ENCODE measurements around the gene RELT.

Gene RELT, protein sequence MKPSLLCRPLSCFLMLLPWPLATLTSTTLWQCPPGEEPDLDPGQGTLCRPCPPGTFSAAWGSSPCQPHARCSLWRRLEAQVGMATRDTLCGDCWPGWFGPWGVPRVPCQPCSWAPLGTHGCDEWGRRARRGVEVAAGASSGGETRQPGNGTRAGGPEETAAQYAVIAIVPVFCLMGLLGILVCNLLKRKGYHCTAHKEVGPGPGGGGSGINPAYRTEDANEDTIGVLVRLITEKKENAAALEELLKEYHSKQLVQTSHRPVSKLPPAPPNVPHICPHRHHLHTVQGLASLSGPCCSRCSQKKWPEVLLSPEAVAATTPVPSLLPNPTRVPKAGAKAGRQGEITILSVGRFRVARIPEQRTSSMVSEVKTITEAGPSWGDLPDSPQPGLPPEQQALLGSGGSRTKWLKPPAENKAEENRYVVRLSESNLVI

DNA sequence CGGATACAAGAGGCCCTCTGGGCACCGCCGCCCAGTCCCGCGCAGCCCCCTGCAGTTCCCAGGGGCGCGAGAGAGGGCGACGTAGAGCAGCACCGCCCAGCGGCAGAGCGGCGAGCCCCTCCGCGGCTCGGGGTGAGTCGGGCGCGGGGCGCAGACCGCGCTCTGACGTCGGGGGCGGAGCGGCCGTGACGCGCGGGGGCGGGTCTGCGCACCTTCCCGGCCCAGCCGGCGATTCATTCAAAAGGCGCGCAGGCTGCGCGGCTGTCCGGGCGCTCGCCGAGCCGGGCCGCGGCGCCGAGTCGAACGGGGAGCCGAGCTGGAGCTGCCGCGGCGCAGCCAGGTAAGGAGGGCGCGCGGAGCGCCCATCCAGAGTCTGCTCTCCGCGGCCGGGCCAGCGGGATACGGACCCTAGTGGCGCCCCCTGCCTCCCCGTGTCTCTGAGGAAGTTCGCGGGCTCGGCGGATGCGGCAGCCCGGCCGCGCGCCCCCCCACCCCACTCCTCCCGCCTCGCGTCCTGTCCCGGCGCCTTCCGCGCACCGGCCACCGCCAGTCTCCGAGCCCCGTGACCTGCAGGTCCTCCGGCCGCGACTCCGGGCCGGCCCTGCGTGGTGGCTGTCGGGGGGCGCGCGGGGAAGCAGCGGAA is at the start of gene RELT:
Gene RELT (plus strand): TSS at position 240 of the 643 bp plus-strand sequence. CDS start 12,738 bp downstream, outside the sequence.
- TF ChIP-seq, protein P1, sequence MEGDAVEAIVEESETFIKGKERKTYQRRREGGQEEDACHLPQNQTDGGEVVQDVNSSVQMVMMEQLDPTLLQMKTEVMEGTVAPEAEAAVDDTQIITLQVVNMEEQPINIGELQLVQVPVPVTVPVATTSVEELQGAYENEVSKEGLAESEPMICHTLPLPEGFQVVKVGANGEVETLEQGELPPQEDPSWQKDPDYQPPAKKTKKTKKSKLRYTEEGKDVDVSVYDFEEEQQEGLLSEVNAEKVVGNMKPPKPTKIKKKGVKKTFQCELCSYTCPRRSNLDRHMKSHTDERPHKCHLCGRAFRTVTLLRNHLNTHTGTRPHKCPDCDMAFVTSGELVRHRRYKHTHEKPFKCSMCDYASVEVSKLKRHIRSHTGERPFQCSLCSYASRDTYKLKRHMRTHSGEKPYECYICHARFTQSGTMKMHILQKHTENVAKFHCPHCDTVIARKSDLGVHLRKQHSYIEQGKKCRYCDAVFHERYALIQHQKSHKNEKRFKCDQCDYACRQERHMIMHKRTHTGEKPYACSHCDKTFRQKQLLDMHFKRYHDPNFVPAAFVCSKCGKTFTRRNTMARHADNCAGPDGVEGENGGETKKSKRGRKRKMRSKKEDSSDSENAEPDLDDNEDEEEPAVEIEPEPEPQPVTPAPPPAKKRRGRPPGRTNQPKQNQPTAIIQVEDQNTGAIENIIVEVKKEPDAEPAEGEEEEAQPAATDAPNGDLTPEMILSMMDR (IDR thresholded peaks at IDR 0.05; ENCODE audit: control insufficient read depth, extremely low read depth, insufficient read depth) = peak; percentile 85
- H3K4me3 ChIP-seq (ENCODE audit: low read depth, low read length) = peak within 1 kb of the TSS; percentile 61
- peak; percentile 48 for DNase-seq (ENCODE audit: low read depth)

DNA sequence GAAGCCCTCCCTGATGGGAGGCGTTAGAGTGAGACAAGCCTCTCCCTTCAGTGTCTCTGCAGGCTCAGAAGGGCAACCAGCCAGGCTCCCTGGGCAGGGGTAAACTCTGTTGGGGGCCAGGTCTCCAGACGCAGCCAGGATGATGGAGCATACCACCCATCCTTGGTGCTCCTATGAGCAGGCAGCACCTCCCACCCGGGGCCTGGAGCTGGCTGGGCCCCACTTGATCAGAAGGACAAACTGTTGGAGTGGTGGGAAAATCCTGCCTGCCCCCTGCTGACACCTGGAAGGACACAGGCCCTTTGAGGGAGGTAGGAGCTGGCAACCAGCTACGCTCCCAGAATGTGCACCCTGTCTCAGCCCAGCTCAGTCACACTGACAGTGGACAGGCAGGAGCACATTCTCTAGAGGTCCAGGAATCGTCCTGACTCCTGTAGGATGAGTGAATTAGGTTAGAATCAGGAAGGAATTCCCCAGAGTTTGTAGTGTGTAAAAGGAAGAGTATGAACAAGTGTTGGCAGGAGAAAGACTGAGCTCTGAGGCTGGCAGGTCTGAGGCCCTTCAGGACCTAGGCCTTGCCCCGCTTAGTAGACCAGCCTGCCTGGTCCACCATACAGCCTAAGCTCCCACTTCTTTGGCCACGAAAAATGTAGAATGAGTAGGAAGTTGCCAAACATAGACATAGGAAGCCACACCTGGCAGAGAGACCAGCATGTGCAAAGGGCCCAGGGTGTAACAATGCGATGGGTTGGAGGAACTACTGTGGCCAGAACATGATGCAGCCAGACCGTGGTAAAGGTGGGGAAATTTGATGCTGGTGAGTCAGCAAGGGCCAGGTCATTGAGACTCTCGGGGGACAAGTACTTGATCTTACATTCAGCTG is 49.0 kb upstream of the RELT start:
- TF ChIP-seq, protein P1 (IDR thresholded peaks at IDR 0.05; ENCODE audit: control insufficient read depth, extremely low read depth, insufficient read depth) = no peak
- DNase-seq (ENCODE audit: low read depth) = no peak

DNA sequence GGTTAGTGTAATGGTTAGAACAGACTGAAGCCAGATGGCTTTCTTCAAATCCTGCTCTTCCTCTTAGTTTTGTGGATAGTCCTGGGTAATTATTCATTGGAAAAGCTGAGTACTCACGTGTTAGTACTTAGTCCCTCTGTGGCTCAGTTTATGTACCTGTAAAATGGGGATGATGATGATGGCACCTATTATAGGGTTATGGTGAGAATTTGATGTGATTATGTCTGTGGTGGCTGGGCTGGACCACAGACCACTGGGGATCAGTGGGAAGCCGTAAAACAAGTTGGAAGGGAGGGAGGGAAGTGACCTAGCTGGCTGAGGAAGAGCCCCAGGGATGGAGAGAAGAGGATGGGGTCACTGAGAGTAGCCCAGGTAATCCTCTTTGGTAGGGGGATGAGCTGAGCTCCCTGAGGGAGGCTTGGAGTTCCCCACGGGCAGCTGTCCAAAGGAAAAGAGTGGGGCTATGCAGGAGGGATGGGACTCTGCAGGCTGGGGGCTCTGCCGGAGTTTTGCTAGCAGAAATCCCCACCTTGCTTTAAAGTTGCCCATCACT is 48.3 kb upstream of the RELT start:
- no peak overlapping the region for H3K4me3 ChIP-seq (ENCODE audit: low read depth, low read length)
- TF ChIP-seq, protein P1 (IDR thresholded peaks at IDR 0.05; ENCODE audit: control insufficient read depth, extremely low read depth, insufficient read depth) = no peak
- no peak for DNase-seq (ENCODE audit: low read depth)

More for the DNA sequence above, 49.0 kb upstream of the RELT start:
- H3K4me3 ChIP-seq (ENCODE audit: low read depth, low read length) = no peak overlapping the region

DNA sequence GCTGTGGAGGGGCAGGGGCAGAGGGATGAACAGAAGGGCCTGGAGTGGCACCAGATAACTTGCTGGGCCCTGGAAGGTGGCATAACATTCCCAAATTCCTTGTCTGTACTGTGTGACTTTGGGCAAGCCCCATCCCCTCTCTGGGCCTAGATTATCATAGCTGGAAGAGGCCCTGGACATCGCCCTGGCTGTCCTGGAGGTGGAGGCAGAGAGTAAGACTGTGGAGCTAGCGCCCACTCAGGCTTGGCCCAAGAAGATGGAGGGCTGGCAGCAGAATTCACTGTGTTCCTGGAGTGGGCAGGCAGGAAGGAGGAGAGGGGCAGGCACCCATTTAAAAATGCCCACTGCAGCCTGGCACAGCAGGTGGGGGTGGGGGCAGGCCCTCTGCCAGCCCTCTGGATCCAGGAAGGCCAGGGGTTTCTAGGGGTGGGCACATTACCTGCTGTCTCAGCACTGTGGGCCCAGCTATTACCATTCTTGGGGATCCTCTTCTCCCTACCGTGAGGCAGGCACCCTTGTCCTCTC is 45.6 kb upstream of the RELT start:
- H3K4me3 ChIP-seq (ENCODE audit: low read depth, low read length) = no peak overlapping the region
- DNase-seq (ENCODE audit: low read depth) = no peak
- TF ChIP-seq, protein P1 (IDR thresholded peaks at IDR 0.05; ENCODE audit: control insufficient read depth, extremely low read depth, insufficient read depth) = 0 out of 2 replicates have a peak, but pooled peaks have one; percentile 10

DNA sequence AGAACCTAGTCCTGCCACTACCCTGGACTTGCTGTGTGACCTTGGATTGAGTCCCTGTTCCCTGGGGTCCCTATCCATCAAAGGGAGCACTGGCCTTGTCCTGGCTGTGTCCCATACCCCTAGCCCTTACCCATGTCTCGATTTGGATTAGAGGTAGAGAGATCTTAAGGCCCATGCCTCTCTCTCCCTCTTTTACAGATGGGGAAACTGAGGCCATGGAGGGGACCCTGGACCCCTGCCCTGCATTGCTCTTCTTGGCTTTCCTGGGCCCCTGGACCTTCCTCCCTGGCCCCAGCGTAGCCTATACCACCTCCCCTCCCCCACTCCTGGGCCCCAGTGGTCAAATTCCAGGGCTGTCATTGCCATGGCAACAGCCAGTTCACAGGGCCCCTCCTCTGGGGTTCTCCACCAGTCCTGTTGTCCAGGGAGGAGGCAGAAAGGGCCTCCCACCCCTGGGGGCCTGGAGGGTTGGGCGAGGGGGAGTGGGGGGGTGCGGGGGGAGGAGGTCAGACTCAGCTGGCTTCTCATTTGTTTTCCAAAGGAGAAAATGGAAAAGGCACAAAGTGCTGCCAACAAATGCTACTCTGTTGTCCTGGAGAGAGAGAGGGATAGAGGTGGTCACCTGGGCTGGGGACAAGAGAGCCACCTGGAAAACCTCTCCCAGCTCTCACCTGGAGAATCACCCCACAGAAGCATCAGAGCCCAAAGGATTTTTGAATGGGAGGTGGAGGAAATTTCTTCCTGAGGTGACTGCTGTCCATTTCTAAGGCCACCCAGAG is 44.9 kb upstream of the RELT start:
- no peak for DNase-seq (ENCODE audit: low read depth)
- TF ChIP-seq, protein P1 (IDR thresholded peaks at IDR 0.05; ENCODE audit: control insufficient read depth, extremely low read depth, insufficient read depth) = no peak

More for the DNA sequence above, 44.9 kb upstream of the RELT start:
- no peak overlapping the region for H3K4me3 ChIP-seq (ENCODE audit: low read depth, low read length)
